Measurements from ENCODE around the gene FOLR3. TPM values are rescaled to one million over a fixed set of nuclear protein-coding genes. Genes with fewer than 3 reads are reported as not detected.

The FOLR3 gene
- total and polyA plus RNA-seq, 9 of the 15 experiments (the other 6 are each of a cell fraction or from before 2014, with no cell fraction given): not detected

- TF ChIP-seq DMBX1 (CRISPR knock-in tag; IDR thresholded peaks at IDR 0.05; ENCODE audit: borderline replicate concordance) (no peak), EHMT2 (IDR thresholded peaks at IDR 0.05) (no peak), CHD7 (IDR thresholded peaks at IDR 0.05; ENCODE audit: low read depth, low read length) (no peak), MCM5 (IDR thresholded peaks at IDR 0.05; ENCODE audit: low read depth) (no peak), MTA3 (IDR thresholded peaks at IDR 0.05; ENCODE audit: borderline replicate concordance) (no peak), BRCA1 (IDR thresholded peaks at IDR 0.05) (no peak), BRCA1 (CRISPR knock-in tag; IDR thresholded peaks at IDR 0.05) (no peak), ZNF274 (IDR thresholded peaks at IDR 0.05; ENCODE audit: borderline replicate concordance, low read depth, low read length) (no peak), ZNF408 (CRISPR knock-in tag; IDR thresholded peaks at IDR 0.05; ENCODE audit: low read depth) (no peak), LEF1 (IDR thresholded peaks at IDR 0.05) (no peak), KAT2B (IDR thresholded peaks at IDR 0.05; ENCODE audit: low read depth, low read length) (no peak), EGR1 (conservative IDR thresholded peaks at IDR 0.05) (no peak), SMC3 (conservative IDR thresholded peaks at IDR 0.05; ENCODE audit: insufficient read depth, low read depth, low read length) (no peak), ZNF347 (CRISPR knock-in tag; IDR thresholded peaks at IDR 0.05; ENCODE audit: low read depth) (no peak)
- TF ChIP-seq, protein P1, sequence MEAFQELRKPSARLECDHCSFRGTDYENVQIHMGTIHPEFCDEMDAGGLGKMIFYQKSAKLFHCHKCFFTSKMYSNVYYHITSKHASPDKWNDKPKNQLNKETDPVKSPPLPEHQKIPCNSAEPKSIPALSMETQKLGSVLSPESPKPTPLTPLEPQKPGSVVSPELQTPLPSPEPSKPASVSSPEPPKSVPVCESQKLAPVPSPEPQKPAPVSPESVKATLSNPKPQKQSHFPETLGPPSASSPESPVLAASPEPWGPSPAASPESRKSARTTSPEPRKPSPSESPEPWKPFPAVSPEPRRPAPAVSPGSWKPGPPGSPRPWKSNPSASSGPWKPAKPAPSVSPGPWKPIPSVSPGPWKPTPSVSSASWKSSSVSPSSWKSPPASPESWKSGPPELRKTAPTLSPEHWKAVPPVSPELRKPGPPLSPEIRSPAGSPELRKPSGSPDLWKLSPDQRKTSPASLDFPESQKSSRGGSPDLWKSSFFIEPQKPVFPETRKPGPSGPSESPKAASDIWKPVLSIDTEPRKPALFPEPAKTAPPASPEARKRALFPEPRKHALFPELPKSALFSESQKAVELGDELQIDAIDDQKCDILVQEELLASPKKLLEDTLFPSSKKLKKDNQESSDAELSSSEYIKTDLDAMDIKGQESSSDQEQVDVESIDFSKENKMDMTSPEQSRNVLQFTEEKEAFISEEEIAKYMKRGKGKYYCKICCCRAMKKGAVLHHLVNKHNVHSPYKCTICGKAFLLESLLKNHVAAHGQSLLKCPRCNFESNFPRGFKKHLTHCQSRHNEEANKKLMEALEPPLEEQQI (IDR thresholded peaks at IDR 0.05): no peak
- TF ChIP-seq, protein P2, sequence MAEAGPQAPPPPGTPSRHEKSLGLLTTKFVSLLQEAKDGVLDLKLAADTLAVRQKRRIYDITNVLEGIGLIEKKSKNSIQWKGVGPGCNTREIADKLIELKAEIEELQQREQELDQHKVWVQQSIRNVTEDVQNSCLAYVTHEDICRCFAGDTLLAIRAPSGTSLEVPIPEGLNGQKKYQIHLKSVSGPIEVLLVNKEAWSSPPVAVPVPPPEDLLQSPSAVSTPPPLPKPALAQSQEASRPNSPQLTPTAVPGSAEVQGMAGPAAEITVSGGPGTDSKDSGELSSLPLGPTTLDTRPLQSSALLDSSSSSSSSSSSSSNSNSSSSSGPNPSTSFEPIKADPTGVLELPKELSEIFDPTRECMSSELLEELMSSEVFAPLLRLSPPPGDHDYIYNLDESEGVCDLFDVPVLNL (CRISPR knock-in tag; IDR thresholded peaks at IDR 0.05; ENCODE audit: low read depth): no peak
These were observed 19.3 kb downstream of the FOLR3 start (continued) for GRCh38 chr11:72154816-72155215.
